Measurements from ENCODE around the gene FZD10.

FZD10 gene

GRCh38 chr12:130155416-130156073, 6.7 kb upstream of the FZD10 start:
- no peak for DNase-seq

GRCh38 chr12:130156652-130157275, 5.5 kb upstream of the FZD10 start:
- DNase-seq: no peak

GRCh38 chr12:130157998-130158753, 4.1 kb upstream of the FZD10 start:
- DNase-seq: no peak

GRCh38 chr12:130158754-130159059, 3.6 kb upstream of the FZD10 start:
- DNase-seq: no peak

GRCh38 chr12:130160306-130160705, 2.0 kb upstream of the FZD10 start:
- DNase-seq: no peak

- DNase-seq: no peak
Observed at GRCh38 chr12:130160711-130161231, 1.5 kb upstream of the FZD10 start.

- DNase-seq: no peak
Observed at GRCh38 chr12:130161261-130162243, 712 bp upstream of the FZD10 start.

- DNase-seq: no peak
Observed at GRCh38 chr12:130162745-130163460, 639 bp downstream of the FZD10 start.

GRCh38 chr12:130163461-130164215, 1.4 kb downstream of the FZD10 start:
- no peak for DNase-seq

GRCh38 chr12:130164216-130164542, 1.9 kb downstream of the FZD10 start:
- no peak for DNase-seq

- DNase-seq: no peak
Observed at GRCh38 chr12:130164936-130165335, 2.7 kb downstream of the FZD10 start.

GRCh38 chr12:130166306-130166705, 4.0 kb downstream of the FZD10 start:
- DNase-seq: no peak

- DNase-seq: no peak
Observed at GRCh38 chr12:130167537-130167936, 5.3 kb downstream of the FZD10 start.

GRCh38 chr12:130169256-130169655, 7.0 kb downstream of the FZD10 start:
- DNase-seq: no peak

GRCh38 chr12:130169924-130170323, 7.7 kb downstream of the FZD10 start:
- DNase-seq: no peak

- no peak for DNase-seq
Observed at GRCh38 chr12:130170611-130171010, 8.3 kb downstream of the FZD10 start.

- no peak for DNase-seq
Observed at GRCh38 chr12:130177635-130178242, 15.5 kb downstream of the FZD10 start.

GRCh38 chr12:130178282-130178681, 16.0 kb downstream of the FZD10 start:
- no peak for DNase-seq

- DNase-seq: no peak
Observed at GRCh38 chr12:130179191-130179590, 16.9 kb downstream of the FZD10 start.

GRCh38 chr12:130179621-130180020, 17.4 kb downstream of the FZD10 start:
- no peak for DNase-seq

GRCh38 chr12:130181211-130181610, 18.9 kb downstream of the FZD10 start:
- DNase-seq: no peak

Measured in activated T-cell treated with anti-CD3 and anti-CD28 coated beads, Interleukin-2, amount 50 U/mL, for 1 hour (primary cell).